Fibroblast of pulmonary artery (primary cell): ENCODE measurements around the gene CD4.

Experiments used
- DNase-seq: peaks from one replicate; pipeline ENCODE4 v3.0.0-alpha.2; 2010; ENCODE audit warnings: low read depth
- H3K4me3 ChIP-seq: replicated peaks from 2 replicates; pipeline ENCODE4 v1.5.1; 2011; ENCODE audit warnings: low read depth, mild to moderate bottlenecking, control low read depth, low read length, moderate library complexity
- CTCF ChIP-seq: IDR thresholded peaks from 2 replicates; pipeline ENCODE4 v1.5.1; 2011; ENCODE audit warnings: mild to moderate bottlenecking, control low read depth, low read length, inconsistent platforms; ENCODE audit errors: missing control alignments

Gene CD4

DNA sequence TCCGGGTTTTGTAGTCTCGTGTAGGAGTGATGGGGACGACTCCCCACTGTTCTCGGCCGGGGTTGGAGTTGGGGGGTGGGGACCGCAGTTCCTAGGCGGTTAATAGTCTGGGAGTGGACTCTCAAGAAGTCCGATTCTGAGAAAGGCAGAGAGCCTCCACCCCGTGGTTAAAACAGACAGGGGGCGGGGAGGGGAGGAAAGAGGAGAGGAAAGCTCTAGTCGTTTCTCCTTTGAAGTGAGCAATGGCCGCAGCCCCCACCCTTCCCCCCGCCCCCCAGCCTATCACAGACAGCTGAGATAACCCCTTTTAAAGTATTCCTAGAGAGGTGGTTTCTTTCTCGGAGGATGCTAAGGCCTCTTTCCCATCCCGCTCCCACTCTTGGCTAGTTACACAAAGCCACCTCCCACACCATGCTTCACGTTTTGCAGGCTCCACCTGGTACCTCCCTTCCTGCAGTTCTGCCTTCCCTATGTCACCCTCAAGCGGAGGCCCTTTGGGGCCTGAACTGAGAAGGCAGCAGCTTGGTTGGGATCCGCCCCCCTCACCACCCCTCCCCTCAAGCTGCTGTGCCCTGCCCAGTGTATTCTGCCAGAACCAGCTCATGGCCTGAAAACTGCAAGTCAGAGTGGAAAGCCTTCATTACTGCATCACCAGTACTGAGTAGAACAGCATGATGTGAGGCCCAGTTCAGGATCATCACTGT, 63.5 kb downstream of the CD4 start:
- TF ChIP-seq CTCF, result no peak
- peak; percentile 73 for DNase-seq
- peak overlapping the region; percentile 68 for H3K4me3 ChIP-seq

- DNase-seq, result no peak
- H3K4me3 ChIP-seq, result no peak overlapping the region
- no peak for TF ChIP-seq CTCF
Observed at GRCh38 chr12:6853626-6854025, 64.3 kb downstream of the CD4 start.

DNA sequence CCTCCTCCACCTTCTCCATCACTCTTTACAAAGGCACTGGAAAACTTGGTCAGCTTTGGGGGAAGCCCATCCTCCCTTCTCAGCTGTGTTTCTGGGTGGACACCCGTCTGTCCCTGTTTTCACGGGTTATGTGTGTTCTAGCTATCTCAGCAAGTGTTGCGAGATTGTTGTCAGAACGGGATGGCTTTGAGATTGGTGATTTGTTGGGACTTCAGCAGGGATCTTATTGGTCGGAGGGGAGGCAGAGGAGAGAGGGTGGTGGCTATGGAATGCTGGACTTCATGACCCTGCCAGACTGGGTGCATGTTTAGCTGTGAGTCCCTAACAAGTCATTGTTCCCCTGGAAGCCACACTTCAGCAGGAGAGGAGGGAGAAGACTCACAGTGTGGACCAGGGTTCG, 64.7 kb downstream of the CD4 start:
- no peak for TF ChIP-seq CTCF
- no peak overlapping the region for H3K4me3 ChIP-seq
- DNase-seq, result no peak

- TF ChIP-seq CTCF, result no peak
- no peak for DNase-seq
Observed at GRCh38 chr12:6855322-6855721, 66.0 kb downstream of the CD4 start.

DNA sequence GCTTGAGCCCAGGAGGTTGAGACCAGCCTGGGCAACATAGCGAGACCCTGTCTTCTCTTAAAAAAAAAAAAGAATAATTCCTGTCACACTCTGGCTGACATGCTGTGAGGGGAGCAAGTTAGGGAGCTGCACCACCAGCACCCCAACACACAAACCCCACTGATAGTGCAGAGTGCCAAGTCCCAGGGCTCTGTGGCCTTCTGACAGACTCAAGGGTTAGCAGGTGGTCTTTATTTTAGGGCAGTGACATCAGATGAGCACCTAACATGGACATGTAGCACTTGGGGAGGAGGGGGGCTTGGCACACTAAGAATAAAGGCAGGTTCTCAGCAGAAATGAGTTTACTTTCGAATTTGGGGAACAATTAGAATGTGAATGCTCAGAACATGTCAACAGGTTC, 69.5 kb downstream of the CD4 start:
- H3K4me3 ChIP-seq, result no peak overlapping the region
- DNase-seq, result no peak
- no peak for TF ChIP-seq CTCF

More at GRCh38 chr12:6855322-6855721, 66.0 kb downstream of the CD4 start:
- H3K4me3 ChIP-seq, result no peak overlapping the region

GRCh38 chr12:6860116-6860515, 70.8 kb downstream of the CD4 start:
- no peak overlapping the region for H3K4me3 ChIP-seq
- no peak for DNase-seq
- TF ChIP-seq CTCF, result no peak

GRCh38 chr12:6860942-6861341, 71.6 kb downstream of the CD4 start:
- H3K4me3 ChIP-seq, result no peak overlapping the region
- DNase-seq, result no peak
- no peak for TF ChIP-seq CTCF
